Ishikawa (cell line): ENCODE measurements around the gene PIP5K1C.

Experiments
- CEBPB ChIP-seq: IDR thresholded peaks from 2 replicates; pipeline ENCODE4 v1.6.1; 2012
- EP300 ChIP-seq: IDR thresholded peaks from 2 replicates; pipeline ENCODE4 v1.6.1; 2012; ENCODE audit warnings: borderline replicate concordance
- FOXM1 ChIP-seq: IDR thresholded peaks from 2 replicates; pipeline ENCODE4 v1.6.1; 2012; ENCODE audit warnings: low read depth, borderline replicate concordance
- RAD21 ChIP-seq: IDR thresholded peaks from 2 replicates; pipeline ENCODE4 v1.6.1; 2012; ENCODE audit warnings: low read depth
- TAF1 ChIP-seq: IDR thresholded peaks from 2 replicates; pipeline ENCODE4 v1.6.1; 2012; ENCODE audit warnings: low read depth, mild to moderate bottlenecking
- TEAD4 ChIP-seq: IDR thresholded peaks from 2 replicates; pipeline ENCODE4 v1.6.1; 2012
- ZBTB7A ChIP-seq: IDR thresholded peaks from 2 replicates; pipeline ENCODE4 v1.6.1; 2012; ENCODE audit warnings: low read depth
- TF ChIP-seq, protein P1 (sequence below): IDR thresholded peaks from 2 replicates; pipeline ENCODE4 v1.6.1; 2012
- TF ChIP-seq, protein P2 (sequence below): IDR thresholded peaks from 2 replicates; pipeline ENCODE4 v1.6.1; 2012; ENCODE audit warnings: low read depth, mild to moderate bottlenecking

DNA sequence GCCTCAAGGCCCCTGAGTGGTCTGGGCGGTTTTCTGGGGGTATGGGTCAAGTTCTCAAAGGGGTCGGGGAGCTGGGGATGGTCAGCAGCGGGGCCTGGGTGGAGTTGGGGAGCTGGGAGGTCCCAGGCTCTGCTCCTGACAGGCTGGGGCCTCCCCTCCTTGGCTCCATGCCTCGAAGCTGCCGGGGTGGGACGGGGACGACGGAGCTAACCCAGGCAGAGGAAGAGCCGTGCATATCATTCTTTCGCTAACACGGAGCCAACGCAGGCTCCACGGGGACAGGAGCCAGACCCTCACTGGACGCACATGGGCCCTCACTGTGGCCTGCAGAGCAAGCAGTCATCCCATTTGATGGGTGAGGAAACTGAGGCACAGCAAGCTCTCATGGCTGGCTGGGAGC is 47.8 kb downstream of the PIP5K1C start:
- TF ChIP-seq FOXM1: no peak
- TF ChIP-seq ZBTB7A: no peak
- TF ChIP-seq, protein P1, sequence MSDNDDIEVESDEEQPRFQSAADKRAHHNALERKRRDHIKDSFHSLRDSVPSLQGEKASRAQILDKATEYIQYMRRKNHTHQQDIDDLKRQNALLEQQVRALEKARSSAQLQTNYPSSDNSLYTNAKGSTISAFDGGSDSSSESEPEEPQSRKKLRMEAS: no peak
- TF ChIP-seq TEAD4: no peak
- TF ChIP-seq CEBPB: no peak
- TF ChIP-seq, protein P2, sequence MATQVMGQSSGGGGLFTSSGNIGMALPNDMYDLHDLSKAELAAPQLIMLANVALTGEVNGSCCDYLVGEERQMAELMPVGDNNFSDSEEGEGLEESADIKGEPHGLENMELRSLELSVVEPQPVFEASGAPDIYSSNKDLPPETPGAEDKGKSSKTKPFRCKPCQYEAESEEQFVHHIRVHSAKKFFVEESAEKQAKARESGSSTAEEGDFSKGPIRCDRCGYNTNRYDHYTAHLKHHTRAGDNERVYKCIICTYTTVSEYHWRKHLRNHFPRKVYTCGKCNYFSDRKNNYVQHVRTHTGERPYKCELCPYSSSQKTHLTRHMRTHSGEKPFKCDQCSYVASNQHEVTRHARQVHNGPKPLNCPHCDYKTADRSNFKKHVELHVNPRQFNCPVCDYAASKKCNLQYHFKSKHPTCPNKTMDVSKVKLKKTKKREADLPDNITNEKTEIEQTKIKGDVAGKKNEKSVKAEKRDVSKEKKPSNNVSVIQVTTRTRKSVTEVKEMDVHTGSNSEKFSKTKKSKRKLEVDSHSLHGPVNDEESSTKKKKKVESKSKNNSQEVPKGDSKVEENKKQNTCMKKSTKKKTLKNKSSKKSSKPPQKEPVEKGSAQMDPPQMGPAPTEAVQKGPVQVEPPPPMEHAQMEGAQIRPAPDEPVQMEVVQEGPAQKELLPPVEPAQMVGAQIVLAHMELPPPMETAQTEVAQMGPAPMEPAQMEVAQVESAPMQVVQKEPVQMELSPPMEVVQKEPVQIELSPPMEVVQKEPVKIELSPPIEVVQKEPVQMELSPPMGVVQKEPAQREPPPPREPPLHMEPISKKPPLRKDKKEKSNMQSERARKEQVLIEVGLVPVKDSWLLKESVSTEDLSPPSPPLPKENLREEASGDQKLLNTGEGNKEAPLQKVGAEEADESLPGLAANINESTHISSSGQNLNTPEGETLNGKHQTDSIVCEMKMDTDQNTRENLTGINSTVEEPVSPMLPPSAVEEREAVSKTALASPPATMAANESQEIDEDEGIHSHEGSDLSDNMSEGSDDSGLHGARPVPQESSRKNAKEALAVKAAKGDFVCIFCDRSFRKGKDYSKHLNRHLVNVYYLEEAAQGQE: no peak
- TF ChIP-seq TAF1: no peak
- no peak for TF ChIP-seq EP300
- TF ChIP-seq RAD21: no peak
